ENCODE results near the gene HERC3.

The HERC3 gene

GRCh38 chr4:88660446-88661294 is 68.4 kb downstream of the HERC3 start:
- no peak for DNase-seq (ENCODE audit: low read depth in 2 of 2)

DNA sequence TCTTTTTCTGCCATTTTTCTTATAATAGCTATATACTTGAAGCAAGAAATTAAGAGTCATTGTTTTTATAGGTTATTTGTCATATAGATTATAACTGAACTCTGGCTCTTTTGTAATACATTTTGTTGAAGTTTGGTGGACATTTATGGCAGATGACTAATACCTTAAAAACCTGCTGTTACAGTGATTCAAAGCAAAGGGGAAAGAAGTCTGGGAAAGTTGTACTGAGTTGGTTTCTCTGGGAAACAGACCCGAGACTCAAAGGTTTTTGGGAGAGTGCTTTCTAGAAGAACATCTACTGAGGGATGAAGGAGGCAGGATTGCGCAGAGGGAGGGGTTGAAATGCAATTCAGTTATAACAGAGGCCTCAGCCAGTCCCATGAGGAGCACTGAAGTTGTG is 69.5 kb downstream of the HERC3 start:
- no peak for DNase-seq (ENCODE audit: low read depth in 2 of 2)

- no peak for DNase-seq (ENCODE audit: low read depth in 2 of 2)
These were observed 80.7 kb downstream of the HERC3 start for GRCh38 chr4:88672987-88673386.

DNA sequence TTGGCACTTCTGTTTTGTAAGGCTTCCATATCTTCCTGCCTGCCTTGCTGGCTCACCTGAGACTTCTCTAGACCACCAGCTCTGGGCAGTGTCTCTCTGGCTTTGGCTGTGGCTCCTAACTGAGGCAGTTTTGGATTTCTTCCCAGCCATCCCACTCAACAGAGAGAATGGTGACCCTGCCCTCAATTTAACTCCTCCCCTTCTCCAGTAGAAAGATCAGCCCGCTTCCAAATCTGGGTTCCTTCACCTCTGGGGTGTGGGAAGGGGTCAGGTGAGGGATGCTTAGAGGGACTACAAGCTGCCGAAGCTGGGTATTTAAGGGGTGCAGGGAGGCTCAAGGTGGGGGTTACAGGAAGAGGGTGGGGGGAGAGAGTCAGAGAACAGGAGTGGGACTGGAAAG is 81.6 kb downstream of the HERC3 start:
- no peak for DNase-seq (ENCODE audit: low read depth in 2 of 2)

- DNase-seq (ENCODE audit: low read depth in 2 of 2), result no peak
These were observed 82.3 kb downstream of the HERC3 start for GRCh38 chr4:88674565-88674964.

DNA sequence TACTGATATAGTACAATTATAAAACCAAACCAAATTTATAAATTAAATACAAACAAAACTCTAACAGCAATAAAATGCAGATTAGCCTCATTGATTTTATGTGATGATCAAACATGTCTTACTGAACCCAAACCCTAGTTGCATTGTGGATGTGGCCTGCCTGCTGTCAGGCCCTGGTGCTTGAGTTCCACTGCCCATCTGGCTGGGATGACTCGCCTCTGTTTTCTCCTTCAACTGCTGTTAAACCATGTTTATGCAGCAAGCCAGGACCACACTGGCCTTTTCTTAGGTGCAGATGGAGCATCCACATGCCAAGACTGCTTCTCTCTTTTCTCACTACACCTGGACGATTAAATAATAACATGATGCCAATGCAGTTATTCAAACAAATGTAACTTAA is 82.7 kb downstream of the HERC3 start:
- no peak for DNase-seq (ENCODE audit: low read depth in 2 of 2)

GRCh38 chr4:88675543-88675942 is 83.3 kb downstream of the HERC3 start:
- no peak for DNase-seq (ENCODE audit: low read depth in 2 of 2)

- no peak for DNase-seq (ENCODE audit: low read depth in 2 of 2)
These were observed 88.9 kb downstream of the HERC3 start for GRCh38 chr4:88681209-88681608.

- no peak for DNase-seq (ENCODE audit: low read depth in 2 of 2)
These were observed 98.1 kb downstream of the HERC3 start for GRCh38 chr4:88690355-88690754.

DNA sequence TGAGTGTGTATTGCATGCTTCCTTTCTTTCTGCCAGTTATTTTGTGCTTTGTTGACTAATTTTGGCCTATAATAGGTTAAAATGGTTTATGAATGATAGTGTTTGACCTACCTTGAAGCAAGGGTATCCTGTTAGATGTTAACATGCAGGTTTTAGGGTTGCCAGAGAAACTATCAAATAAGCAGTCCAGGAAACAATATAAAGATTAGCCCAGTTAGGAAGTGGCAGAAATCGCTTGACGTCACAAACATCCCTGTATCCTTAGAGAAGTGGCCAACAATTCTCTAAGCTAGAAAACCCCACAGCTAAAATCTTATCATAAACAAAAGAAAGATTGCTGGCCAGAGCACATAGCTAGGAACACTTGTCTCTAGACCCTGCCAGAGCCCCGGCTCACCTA is 101.5 kb downstream of the HERC3 start:
- no peak for DNase-seq (ENCODE audit: low read depth in 2 of 2)

DNA sequence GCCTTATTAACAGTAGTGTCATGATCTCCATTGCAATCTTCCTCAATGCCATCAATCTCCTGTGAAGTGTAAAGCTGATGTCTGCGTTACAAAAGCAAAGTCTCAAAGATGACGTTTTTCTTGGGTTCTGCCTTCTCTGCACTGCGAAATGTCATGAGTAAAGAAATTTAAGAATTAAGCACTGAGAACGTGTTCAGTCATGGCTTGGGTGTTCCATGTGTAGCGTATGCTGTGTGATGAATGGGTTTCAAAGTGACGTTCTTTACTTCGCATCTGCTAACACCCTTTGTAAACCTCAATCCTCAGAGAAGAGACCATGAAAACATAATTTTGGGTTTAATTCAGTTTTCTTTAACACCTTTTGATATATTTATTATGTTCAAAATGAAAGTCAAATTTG is 104.3 kb downstream of the HERC3 start:
- DNase-seq (ENCODE audit: low read depth in 2 of 2), result no peak

DNA sequence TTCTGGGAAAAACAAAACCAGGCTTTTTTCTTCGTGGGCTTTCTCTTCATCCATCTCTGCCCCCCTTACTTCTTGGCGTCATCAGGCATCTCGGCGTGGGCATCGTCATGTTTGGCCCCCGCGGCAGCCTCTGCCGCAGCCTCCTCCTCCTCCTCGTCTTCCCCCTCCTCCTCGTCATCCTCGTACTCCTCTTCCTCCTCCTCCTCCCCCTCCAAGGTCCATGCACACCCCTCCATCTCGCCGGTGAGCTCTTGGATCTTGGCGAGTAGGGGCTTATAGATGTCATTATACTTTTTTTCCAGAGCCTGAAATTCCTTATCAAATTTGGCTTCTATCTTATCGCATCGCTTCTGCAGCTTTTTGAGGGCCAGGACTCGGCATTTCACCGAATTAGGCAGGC is 104.9 kb downstream of the HERC3 start:
- DNase-seq (ENCODE audit: low read depth in 2 of 2), result no peak

DNA sequence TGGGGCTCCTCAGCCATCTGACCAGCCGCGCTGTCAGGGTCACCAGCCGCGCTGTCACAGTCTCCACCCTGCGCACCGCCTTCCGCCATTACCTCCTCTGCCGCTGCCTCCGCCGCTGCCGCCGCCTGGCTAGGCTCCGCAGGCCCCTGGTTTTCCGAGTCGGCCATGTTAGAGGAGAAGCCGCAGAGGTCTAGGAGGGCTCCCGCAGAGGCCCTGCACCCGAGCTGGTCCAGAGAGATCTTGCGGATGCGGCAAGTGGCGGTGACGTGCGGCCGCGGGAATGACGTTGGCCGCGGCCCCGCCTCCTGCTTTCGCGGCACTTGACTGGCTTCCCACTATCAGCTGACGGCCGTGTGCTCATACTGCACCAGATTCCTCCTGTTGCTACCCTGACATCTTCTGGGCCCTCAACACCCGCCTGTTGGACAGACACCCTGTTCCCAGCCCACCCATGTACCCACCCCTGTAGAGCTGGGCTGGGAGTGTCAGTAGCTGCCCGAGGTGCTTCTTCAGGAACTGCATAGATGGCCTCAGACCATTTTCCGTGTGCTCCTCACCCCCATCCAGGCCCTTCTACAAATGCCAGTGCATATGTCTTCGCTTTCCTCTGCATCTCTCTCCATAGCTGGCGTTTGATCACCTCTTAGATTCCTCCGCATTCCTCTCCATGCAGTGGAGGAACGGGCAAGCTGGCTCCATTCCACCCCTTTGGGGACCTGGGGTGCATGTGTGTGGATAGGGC is 105.5 kb downstream of the HERC3 start, which contains the start of gene NAP1L5:
TSS of gene NAP1L5 (minus strand) at position 242 of the 742 bp plus-strand sequence. CDS start at position 167, 75 bp downstream.
- DNase-seq (ENCODE audit: low read depth in 2 of 2), result peak; percentile 10 to 58

GRCh38 chr4:88698519-88698918 is 106.2 kb downstream of the HERC3 start:
- no peak for DNase-seq (ENCODE audit: low read depth in 2 of 2)

GRCh38 chr4:88702782-88703181 is 110.5 kb downstream of the HERC3 start:
- DNase-seq (ENCODE audit: low read depth in 2 of 2), result no peak

DNA sequence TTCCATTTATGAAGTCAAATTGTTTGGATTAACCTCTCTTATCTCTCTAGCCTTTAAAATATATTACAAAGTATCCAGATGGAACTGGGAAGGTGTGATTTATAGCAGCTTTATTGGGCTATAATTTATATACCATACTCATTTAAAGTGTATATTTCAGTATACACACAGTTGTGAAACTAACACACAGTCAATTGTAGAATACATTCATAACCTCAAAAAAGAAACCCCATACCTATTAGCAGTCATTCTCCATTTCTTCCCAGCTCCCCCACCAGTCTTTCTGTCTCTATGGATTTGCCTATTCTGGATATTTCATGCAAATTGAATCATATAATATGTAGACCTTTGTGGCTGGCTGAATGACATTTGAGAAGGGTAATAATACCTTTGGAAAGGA is 112.9 kb downstream of the HERC3 start:
- DNase-seq (ENCODE audit: low read depth in 2 of 2), result no peak

GRCh38 chr4:88705805-88706492 is 113.7 kb downstream of the HERC3 start:
- no peak for DNase-seq (ENCODE audit: low read depth in 2 of 2)

DNA sequence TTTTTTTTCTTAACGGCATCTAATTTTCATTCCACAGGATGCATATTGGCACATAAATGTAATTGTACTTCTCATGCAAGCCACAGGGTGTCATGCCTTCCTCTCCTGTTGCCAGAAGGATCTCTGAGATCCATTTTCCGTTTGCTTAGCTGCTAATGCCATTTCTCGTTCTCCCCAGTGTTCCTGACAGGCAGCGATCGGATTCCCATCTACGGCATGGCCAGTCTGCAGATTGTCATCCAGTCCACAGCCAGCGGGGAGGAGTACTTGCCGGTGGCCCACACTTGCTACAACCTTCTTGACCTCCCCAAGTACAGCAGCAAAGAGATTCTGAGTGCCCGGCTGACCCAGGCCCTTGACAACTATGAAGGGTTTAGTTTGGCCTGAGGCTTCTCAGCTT is 114.3 kb downstream of the HERC3 start:
- DNase-seq (ENCODE audit: low read depth in 2 of 2), result no peak

- DNase-seq (ENCODE audit: low read depth in 2 of 2), result no peak
These were observed 117.7 kb downstream of the HERC3 start for GRCh38 chr4:88709989-88710388.

DNA sequence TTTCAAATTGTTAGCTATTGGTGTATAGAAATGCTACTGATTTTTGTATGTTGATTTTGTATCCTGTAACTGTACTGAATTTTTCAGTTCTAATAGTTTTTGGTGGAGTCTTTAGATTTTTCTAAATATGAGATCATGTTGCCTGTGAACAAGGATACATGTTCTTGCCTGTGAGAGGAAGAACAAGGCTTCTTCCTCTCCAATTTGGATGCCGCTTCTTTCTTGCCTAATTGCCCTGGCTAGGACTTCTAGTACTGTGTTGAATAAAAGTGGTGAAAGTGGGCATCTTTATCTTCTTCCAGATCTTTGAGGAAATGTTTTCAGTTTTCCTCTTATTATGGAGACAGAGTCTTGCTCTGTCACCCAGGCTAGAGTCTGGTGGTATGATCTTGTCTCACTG is 121.5 kb downstream of the HERC3 start:
- DNase-seq (ENCODE audit: low read depth in 2 of 2), result no peak

- DNase-seq (ENCODE audit: low read depth in 2 of 2), result no peak
These were observed 125.8 kb downstream of the HERC3 start for GRCh38 chr4:88718098-88718497.

DNA sequence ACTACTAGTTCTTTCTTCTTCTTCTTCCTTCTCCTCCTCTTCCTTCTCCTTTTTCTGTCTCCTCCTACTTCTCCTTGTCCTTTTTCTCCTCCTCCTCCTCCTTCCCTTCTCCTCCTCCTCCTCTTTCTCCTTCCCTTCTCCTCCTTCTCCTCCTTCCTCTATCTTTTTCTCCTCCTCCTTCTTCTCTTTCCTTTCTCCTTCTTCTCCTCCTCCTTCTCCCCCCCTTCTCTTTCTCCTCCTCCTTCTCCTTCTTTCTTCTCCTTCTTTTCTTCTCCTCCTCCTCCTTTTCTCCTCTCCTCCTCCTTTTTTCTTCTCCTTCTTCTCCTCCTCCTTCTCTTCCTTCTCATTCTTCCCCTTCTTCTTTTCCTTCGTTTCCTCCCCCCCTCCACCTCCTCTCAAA is 127.1 kb downstream of the HERC3 start:
- no peak for DNase-seq (ENCODE audit: low read depth in 2 of 2)

All from stimulated activated CD8-positive, alpha-beta memory T cell treated with anti-CD3 and anti-CD28 coated beads, Interleukin-7, amount 100 ng/mL, for 4 hours (primary cell).